HG02885 (cell line): ENCODE measurements around the gene HMGCS2.

Experiments
- ATAC-seq: cut with Tn5 transposase; IDR thresholded peaks from one replicate; pipeline ENCODE4 v1.9.1; 2021; ENCODE audit warnings: mild to moderate bottlenecking; ENCODE audit not compliant: unreplicated experiment, poor library complexity

The HMGCS2 gene

GRCh38 chr1:119703666-119704450, 64.8 kb downstream of the HMGCS2 start:
- no peak for ATAC-seq

- ATAC-seq = no peak
Measured at GRCh38 chr1:119702384-119702783, 66.3 kb downstream of the HMGCS2 start.

- no peak for ATAC-seq
Measured at GRCh38 chr1:119701659-119702058, 67.0 kb downstream of the HMGCS2 start.

DNA sequence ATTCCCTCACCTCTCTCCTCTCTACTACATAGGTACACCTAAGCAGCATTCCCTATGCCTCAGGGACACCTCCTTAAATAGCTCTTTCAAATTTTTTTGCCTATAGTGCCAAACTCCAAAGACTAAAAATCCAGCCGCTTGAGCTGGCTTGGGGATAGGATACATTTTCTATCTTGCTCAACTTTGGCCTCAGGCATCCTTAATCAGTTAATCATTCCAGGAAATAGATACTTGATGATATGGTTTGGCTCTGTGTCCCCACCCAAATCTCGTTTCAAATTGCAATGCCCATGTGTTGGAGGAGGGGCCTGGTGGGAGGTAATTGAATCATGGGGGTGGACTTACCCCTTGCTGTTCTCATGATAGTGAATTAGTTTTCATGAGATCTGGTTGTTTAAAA, 68.4 kb downstream of the HMGCS2 start:
- no peak for ATAC-seq
